GM12878 (cell line): ENCODE measurements around the gene ISG15. TPM values are rescaled to one million over a fixed set of nuclear protein-coding genes. Genes with fewer than 3 reads are reported as not detected.

ENCODE experiments used
- ATAC-seq: fragments of 200-7000 bp; cut with Tn5 transposase; 3 replicates; pipeline ENCODE4 v1.9.1; 2020; ENCODE audit warnings: mild to moderate bottlenecking, moderate library complexity
- BruUV-seq: library from RNA; stranded (reverse); fragments of 400-500 nt; replicated peaks from 2 replicates; lab custom pipeline; 2021; lab: Mats Ljungman, UMichigan
- CTCF ChIA-PET: fragments of 300-600 bp; sonication (Branson Sonifier 250); formaldehyde crosslinking; extraction: SDS; loops from one replicate; lab custom pipeline; 2021; ENCODE audit warnings: inconsistent platforms; lab: Yijun Ruan, JAX
- POLR2A ChIA-PET: fragments of 350-600 bp; formaldehyde crosslinking; extraction: SDS; loops from one replicate; lab custom pipeline; 2021; ENCODE audit warnings: inconsistent platforms; lab: Charles Lee
- RAD21 ChIA-PET: fragments of 300-600 bp; sonication (Branson Sonifier 250); formaldehyde crosslinking; loops from one replicate; lab custom pipeline; 2023; ENCODE audit warnings: antibody characterized with exemption; ENCODE audit not compliant: unreplicated experiment; lab: Charles Lee
- SMC1A ChIA-PET: fragments of 300-600 bp; sonication (Branson Sonifier 250); formaldehyde crosslinking; loops from one replicate; lab custom pipeline; 2023; ENCODE audit not compliant: unreplicated experiment, uncharacterized antibody; lab: Charles Lee
- DNase-seq: peaks from one replicate; pipeline ENCODE4 v3.0.0-alpha.2; 2011; ENCODE audit warnings: low read depth, low spot score
- FAIRE-seq: peaks from 3 replicates; lab custom pipeline; 2011; peaks lifted over from hg19 to GRCh38; lab: Jason Lieb, UNC
- H2AFZ ChIP-seq: 2 replicates; pipeline ENCODE4 v1.6.0; 2011; ENCODE audit warnings: low read depth, low read length, control low read depth; ENCODE audit not compliant: control insufficient read depth
- H3K27ac ChIP-seq: 2 replicates; pipeline ENCODE4 v1.5.1; 2011; ENCODE audit warnings: control low read depth; ENCODE audit not compliant: control insufficient read depth, insufficient read depth
- H3K27me3 ChIP-seq, 2 experiments: replicated peaks in 1 of 2; 2 replicates each; pipeline versions ENCODE4 v1.6.0 to v1.6.1; 2011; ENCODE audit warnings: low read length in 1 of 2; ENCODE audit not compliant: control insufficient read depth in 2 of 2, insufficient read depth in 2 of 2
- H3K36me3 ChIP-seq, 2 experiments: 2 replicates each; pipeline ENCODE4 v1.5.1; 2011; ENCODE audit warnings: low read length in 1 of 2; ENCODE audit not compliant: control insufficient read depth in 2 of 2, insufficient read depth in 2 of 2
- H3K4me1 ChIP-seq: 2 replicates; pipeline ENCODE4 v1.6.1; 2011; ENCODE audit warnings: mild to moderate bottlenecking, low read length, moderate library complexity, mixed read lengths; ENCODE audit not compliant: control insufficient read depth, insufficient read depth
- H3K4me2 ChIP-seq: 2 replicates; pipeline ENCODE4 v1.6.0; 2011; ENCODE audit warnings: control low read depth; ENCODE audit not compliant: control insufficient read depth, insufficient read depth
- H3K4me3 ChIP-seq: fragments of 200-600 bp; sonication (generic); 2 replicates; pipeline ENCODE4 v1.5.1; 2016
- H3K79me2 ChIP-seq: 2 replicates; pipeline ENCODE4 v1.6.0; 2011; ENCODE audit warnings: low read length; ENCODE audit not compliant: control insufficient read depth, insufficient read depth
- H3K9ac ChIP-seq: 2 replicates; pipeline ENCODE4 v1.8.0; 2011; ENCODE audit warnings: low read length, control low read depth, mixed read lengths; ENCODE audit not compliant: control insufficient read depth, insufficient read depth
- H3K9me3 ChIP-seq: replicated peaks from 3 replicates; pipeline ENCODE4 v1.5.1; 2011; ENCODE audit warnings: mild to moderate bottlenecking, low read length; ENCODE audit not compliant: control insufficient read depth, insufficient read depth
- H4K20me1 ChIP-seq: 2 replicates; pipeline ENCODE4 v1.6.0; 2011; ENCODE audit not compliant: control insufficient read depth, insufficient read depth
- CHD4 ChIP-seq: fragments of 200-600 bp; sonication (generic); IDR thresholded peaks from 2 replicates; pipeline ENCODE4 v1.6.1; 2016; ENCODE audit warnings: mild to moderate bottlenecking
- NBN ChIP-seq: fragments of 450-650 bp; IDR thresholded peaks from 2 replicates; pipeline ENCODE4 v1.6.1; 2016
- ZNF24 ChIP-seq: fragments of 450-650 bp; IDR thresholded peaks from 2 replicates; pipeline ENCODE4 v1.6.1; 2017; ENCODE audit warnings: antibody characterized with exemption, mild to moderate bottlenecking
- WGBS: methylation state at CpG from one replicate; pipeline ENCODE4 v1.1.6; 2016; ENCODE audit warnings: low lambda C conversion rate; ENCODE audit not compliant: insufficient replicate concordance, insufficient coverage; ENCODE audit errors: missing lambda C conversion rate; 5-methylcytosine and 5-hydroxymethylcytosine counted together
- in situ Hi-C: fragments of 300-500 bp; cut with MboI; formaldehyde crosslinking; loops from 9 replicates; pipeline ENCODE4 v1.14.3; 2018; ENCODE audit warnings: mixed read lengths
- intact Hi-C: fragments of 100-400 bp; cut with micrococcal nuclease; formaldehyde crosslinking; loops from one replicate; pipeline ENCODE4 v1.14.2; 2022; ENCODE audit not compliant: unreplicated experiment
- polyA plus RNA-seq, 11 experiments: library from polyadenylated mRNA; depleted of rRNA in 4 of 11; unstranded in 6 of 11; stranded (reverse) in 5 of 11; fragments of >200 nt; fragmentation: Nextera tagmentation in 4 of 11; fragmentation: Illumina TruSeq in 1 of 11; extraction: Ambion mirVana in 4 of 11; extraction: Trizol in 1 of 11; gene quantifications; 1 replicate in 1 of 11; 2 replicates in 10 of 11; pipeline versions ENCODE4 v1.2.1 to v1.2.3, GENCODE V29; 2011 to 2016; ENCODE audit warnings: inconsistent platforms in 2 of 11, missing spikeins in 2 of 11, low read depth in 1 of 11
- total RNA-seq, 4 experiments: library from RNA; depleted of rRNA in 3 of 4; stranded (reverse); fragments of >200 nt in 3 of 4; fragmentation: Illumina TruSeq in 1 of 4; extraction: Trizol in 1 of 4; gene quantifications; 2 replicates each; pipeline versions ENCODE4 v1.2.1 to v1.2.3, GENCODE V29; 2013 to 2021
- TF ChIP-seq, protein P1 (sequence below): IDR thresholded peaks from 2 replicates; pipeline ENCODE4 v1.6.1; 2011; ENCODE audit warnings: mild to moderate bottlenecking, low read depth, low read length, moderate library complexity; ENCODE audit not compliant: insufficient replicate concordance
- TF ChIP-seq, protein P2 (sequence below): fragments of 450-650 bp; IDR thresholded peaks from 2 replicates; pipeline ENCODE4 v1.6.1; 2016; ENCODE audit warnings: mild to moderate bottlenecking

ISG15 gene
- total and polyA plus RNA-seq, 10 of the 15 experiments (the other 5 are each of a cell fraction or from before 2014, with no cell fraction given), result 7.8 to 384 (median 274) TPM

- no TSS peak for BruUV-seq
- FAIRE-seq, result no peak
- WGBS, result 89% methylated on average over 27 of the region's 27 CpGs
These were observed 9.2 kb downstream of the ISG15 start for GRCh38 chr1:1022302-1023009.

More at GRCh38 chr1:1022302-1023009, 9.2 kb downstream of the ISG15 start:
- Histone ChIP-seq H3K4me2 (no peak overlapping the region), H2AFZ (no peak overlapping the region), H3K27me3 (no peaks in the 10 kb centered on the region), H3K4me1 (peaks cover 7% of the 10 kb centered on the region), H3K36me3 (no peaks in the 10 kb centered on the region; a peak in 1 of 4 replicates), H3K4me3 (no peak overlapping the region), H3K79me2 (peaks cover 2% of the 10 kb centered on the region; the same call in 1 of the 2 replicates), H3K27ac (no peak overlapping the region), H3K9me3 (no peaks in the 10 kb centered on the region), H3K9ac (no peak overlapping the region), H4K20me1 (no peaks in the 10 kb centered on the region)
- POLR2A ChIA-PET, result interaction anchor here (0.6 to 1.8 kb wide), 3 partner anchors 10 to 178 kb away, joined by 3 to 6 read pairs (median 4); no protein-coding TSS in a partner anchor
- CTCF ChIA-PET, result interaction anchor here (2.1 to 2.4 kb wide), 2 partner anchors 10 to 37 kb away, joined by 9 to 17 read pairs; no protein-coding TSS in a partner anchor
- in situ Hi-C loops (loop anchor here (5.0 kb wide), 1 partner anchor 40 kb away; no protein-coding TSS in a partner anchor), intact Hi-C loops (no loop called here)
- SMC1A ChIA-PET, result interaction anchor here (1.1 to 1.7 kb wide), 2 partner anchors 10 to 37 kb away, joined by 3 to 10 read pairs; no protein-coding TSS in a partner anchor
- no peak for DNase-seq
- RAD21 ChIA-PET, result interaction anchor here (0.6 kb wide), 1 partner anchor 1089 kb away, joined by 3 read pairs; no protein-coding TSS in a partner anchor
- ATAC-seq, result no peak
- no peak for TF ChIP-seq ZNF24
- TF ChIP-seq CHD4, result no peak
- TF ChIP-seq, protein P1, sequence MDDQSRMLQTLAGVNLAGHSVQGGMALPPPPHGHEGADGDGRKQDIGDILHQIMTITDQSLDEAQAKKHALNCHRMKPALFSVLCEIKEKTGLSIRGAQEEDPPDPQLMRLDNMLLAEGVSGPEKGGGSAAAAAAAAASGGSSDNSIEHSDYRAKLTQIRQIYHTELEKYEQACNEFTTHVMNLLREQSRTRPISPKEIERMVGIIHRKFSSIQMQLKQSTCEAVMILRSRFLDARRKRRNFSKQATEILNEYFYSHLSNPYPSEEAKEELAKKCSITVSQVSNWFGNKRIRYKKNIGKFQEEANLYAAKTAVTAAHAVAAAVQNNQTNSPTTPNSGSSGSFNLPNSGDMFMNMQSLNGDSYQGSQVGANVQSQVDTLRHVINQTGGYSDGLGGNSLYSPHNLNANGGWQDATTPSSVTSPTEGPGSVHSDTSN, result no peak
- no peak for TF ChIP-seq NBN
- TF ChIP-seq, protein P2, sequence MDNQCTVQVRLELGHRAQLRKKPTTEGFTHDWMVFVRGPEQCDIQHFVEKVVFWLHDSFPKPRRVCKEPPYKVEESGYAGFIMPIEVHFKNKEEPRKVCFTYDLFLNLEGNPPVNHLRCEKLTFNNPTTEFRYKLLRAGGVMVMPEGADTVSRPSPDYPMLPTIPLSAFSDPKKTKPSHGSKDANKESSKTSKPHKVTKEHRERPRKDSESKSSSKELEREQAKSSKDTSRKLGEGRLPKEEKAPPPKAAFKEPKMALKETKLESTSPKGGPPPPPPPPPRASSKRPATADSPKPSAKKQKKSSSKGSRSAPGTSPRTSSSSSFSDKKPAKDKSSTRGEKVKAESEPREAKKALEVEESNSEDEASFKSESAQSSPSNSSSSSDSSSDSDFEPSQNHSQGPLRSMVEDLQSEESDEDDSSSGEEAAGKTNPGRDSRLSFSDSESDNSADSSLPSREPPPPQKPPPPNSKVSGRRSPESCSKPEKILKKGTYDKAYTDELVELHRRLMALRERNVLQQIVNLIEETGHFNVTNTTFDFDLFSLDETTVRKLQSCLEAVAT, result 0 out of 2 replicates have a peak, but pooled peaks have one; percentile 32
